Keratinocyte (primary cell): Measurements from ENCODE around the gene CCL11. TPM values are rescaled to one million over a fixed set of nuclear protein-coding genes. Genes with fewer than 3 reads are reported as not detected.

Source experiments
- DNase-seq: peaks from one replicate; pipeline ENCODE4 v3.0.0-alpha.2; 2011; ENCODE audit warnings: low read depth, missing footprints, low spot score
- FAIRE-seq: peaks from 2 replicates; lab custom pipeline; 2011; peaks lifted over from hg19 to GRCh38; lab: Jason Lieb, UNC
- H2AFZ ChIP-seq: 2 replicates; pipeline ENCODE4 v1.6.0; 2012; ENCODE audit warnings: low read length, control low read depth, inconsistent platforms; ENCODE audit not compliant: control insufficient read depth
- H3K27ac ChIP-seq: 2 replicates; pipeline ENCODE4 v1.5.1; 2011; ENCODE audit warnings: low read length; ENCODE audit not compliant: control insufficient read depth, insufficient read depth
- H3K27me3 ChIP-seq: 3 replicates; pipeline ENCODE4 v1.6.0; 2011; ENCODE audit warnings: low read length; ENCODE audit not compliant: control insufficient read depth, insufficient read depth; ENCODE audit errors: extremely low read depth
- H3K36me3 ChIP-seq, 2 experiments: 2 replicates in 1 of 2; 3 replicates in 1 of 2; pipeline ENCODE4 v1.5.1; 2011; ENCODE audit warnings: low read length in 2 of 2, mild to moderate bottlenecking in 1 of 2; ENCODE audit not compliant: control insufficient read depth in 2 of 2, insufficient read depth in 2 of 2; ENCODE audit errors: extremely low read depth in 1 of 2
- H3K4me1 ChIP-seq: 3 replicates; pipeline ENCODE4 v1.5.1; 2011; ENCODE audit warnings: low read length; ENCODE audit not compliant: control insufficient read depth, insufficient read depth; ENCODE audit errors: extremely low read depth
- H3K4me2 ChIP-seq: 3 replicates; pipeline ENCODE4 v1.6.0; 2011; ENCODE audit warnings: low read depth, low read length; ENCODE audit not compliant: control insufficient read depth, insufficient read depth; ENCODE audit errors: extremely low read depth
- H3K4me3 ChIP-seq, 3 experiments: fragments of 200-600 bp in 1 of 3; sonication (generic) in 1 of 3; 2 replicates in 2 of 3; 3 replicates in 1 of 3; pipeline ENCODE4 v1.5.1; 2011 to 2016; ENCODE audit warnings: low read length in 3 of 3, mild to moderate bottlenecking in 3 of 3, control low read depth in 2 of 3, inconsistent platforms in 1 of 3, low read depth in 1 of 3, mixed read lengths in 1 of 3, mixed run types in 1 of 3, moderate library complexity in 1 of 3; ENCODE audit not compliant: control insufficient read depth in 2 of 3, insufficient read depth in 2 of 3; ENCODE audit errors: extremely low read depth in 1 of 3
- H3K79me2 ChIP-seq: 2 replicates; pipeline ENCODE4 v1.6.0; 2012; ENCODE audit warnings: low read length; ENCODE audit not compliant: control insufficient read depth, insufficient read depth
- H3K9ac ChIP-seq: 3 replicates; pipeline ENCODE4 v1.6.0; 2011; ENCODE audit warnings: low read length; ENCODE audit not compliant: control insufficient read depth, insufficient read depth; ENCODE audit errors: extremely low read depth
- H3K9me1 ChIP-seq: 3 replicates; pipeline ENCODE4 v1.6.0; 2011; ENCODE audit warnings: low read length; ENCODE audit not compliant: control insufficient read depth, insufficient read depth; ENCODE audit errors: extremely low read depth
- H3K9me3 ChIP-seq: 2 replicates; pipeline ENCODE4 v1.5.1; 2012; ENCODE audit warnings: low read depth, low read length; ENCODE audit not compliant: control insufficient read depth
- H4K20me1 ChIP-seq: 3 replicates; pipeline ENCODE4 v1.6.0; 2011; ENCODE audit warnings: low read length; ENCODE audit not compliant: control insufficient read depth, insufficient read depth; ENCODE audit errors: extremely low read depth
- CTCF ChIP-seq, 3 experiments: IDR thresholded peaks in 1 of 3; conservative IDR thresholded peaks in 1 of 3; optimal IDR thresholded peaks in 1 of 3; 2 replicates in 2 of 3; 3 replicates in 1 of 3; pipeline versions ENCODE3 to v1.5.1; 2011; ENCODE audit warnings: low read length in 3 of 3, mild to moderate bottlenecking in 3 of 3, moderate library complexity in 2 of 3, control low read depth in 1 of 3, inconsistent platforms in 1 of 3; ENCODE audit not compliant: insufficient read depth in 2 of 3; ENCODE audit errors: extremely low read depth in 1 of 3
- EZH2 ChIP-seq: IDR thresholded peaks from one replicate; pipeline ENCODE4 v1.6.1; 2012; ENCODE audit warnings: inconsistent platforms, mild to moderate bottlenecking, low read length, moderate library complexity
- dilution Hi-C: fragments of 300-500 bp; cut with MboI; formaldehyde crosslinking; loops from one replicate; pipeline ENCODE4 v1.7.0; 2020; ENCODE audit warnings: low sequenced_read_pairs; ENCODE audit not compliant: extremely low pct_ligation_motif_present
- polyA plus RNA-seq, 5 experiments: library from polyadenylated mRNA; depleted of rRNA in 3 of 5; stranded (reverse) in 3 of 5; stranded (forward) in 1 of 5; unstranded in 1 of 5; fragments of >200 nt; gene quantifications; 1 replicate in 1 of 5; 2 replicates in 3 of 5; 3 replicates in 1 of 5; pipeline versions ENCODE4 v1.2.1 to v1.2.3, GENCODE V29; 2011 to 2012; ENCODE audit warnings: missing spikeins in 2 of 5, low read depth in 1 of 5, low replicate concordance in 1 of 5

Gene CCL11
- polyA plus RNA-seq, 1 donor (not counting 4 experiments of a cell fraction or from before 2014, with no cell fraction given) = not detected

GRCh38 chr17:34252444-34253138 is 33.0 kb upstream of the CCL11 start:
- FAIRE-seq (peak; percentile 84), DNase-seq (no peak)

GRCh38 chr17:34253139-34253525 is 32.4 kb upstream of the CCL11 start:
- H3K9ac ChIP-seq = no peak overlapping the region
- H3K79me2 ChIP-seq = no peaks in the 10 kb centered on the region
- no peaks in the 10 kb centered on the region for H4K20me1 ChIP-seq
- no peak overlapping the region for H3K4me3 ChIP-seq
- H3K27ac ChIP-seq = no peak overlapping the region
- H3K27me3 ChIP-seq = peaks cover 5% of the 10 kb centered on the region
- TF ChIP-seq CTCF (optimal IDR thresholded peaks at IDR 0.05 in 1 of 3, IDR thresholded peaks at IDR 0.05 in 1 of 3, conservative IDR thresholded peaks at IDR 0.05 in 1 of 3; ENCODE audit: extremely low read depth in 1 of 3, insufficient read depth in 2 of 3, low read length in 3 of 3) = no peak
- no peaks in the 10 kb centered on the region for H3K9me1 ChIP-seq
- dilution Hi-C loops = no loop called here
- no peaks in the 10 kb centered on the region for H3K9me3 ChIP-seq
- no peaks in the 10 kb centered on the region for H3K36me3 ChIP-seq
- DNase-seq = no peak
- no peak overlapping the region for H3K4me2 ChIP-seq
- peaks cover 26% of the 10 kb centered on the region for H3K4me1 ChIP-seq
- no peak overlapping the region for H2AFZ ChIP-seq
- no peak for FAIRE-seq

More at GRCh38 chr17:34252444-34253138, 33.0 kb upstream of the CCL11 start:
- Histone ChIP-seq H3K9ac (no peak overlapping the region), H3K9me3 (no peaks in the 10 kb centered on the region), H2AFZ (no peak overlapping the region), H3K27ac (peak overlapping the region; percentile 24), H3K36me3 (no peaks in the 10 kb centered on the region), H4K20me1 (no peaks in the 10 kb centered on the region), H3K9me1 (no peaks in the 10 kb centered on the region), H3K4me1 (peaks cover 26% of the 10 kb centered on the region), H3K27me3 (peaks cover 4% of the 10 kb centered on the region), H3K4me3 (no peak overlapping the region), H3K4me2 (no peak overlapping the region), H3K79me2 (no peaks in the 10 kb centered on the region)
- dilution Hi-C loops = no loop called here
- TF ChIP-seq EZH2 = no peak
- no peak for TF ChIP-seq CTCF (optimal IDR thresholded peaks at IDR 0.05 in 1 of 3, IDR thresholded peaks at IDR 0.05 in 1 of 3, conservative IDR thresholded peaks at IDR 0.05 in 1 of 3; ENCODE audit: extremely low read depth in 1 of 3, insufficient read depth in 2 of 3, low read length in 3 of 3)
